ENCODE measurements around the gene CETP.
"Not testable (repeated sequence)": the region's sequence is repeated elsewhere in the genome, so short reads cannot be mapped to it uniquely, and the experiment has no call there.

The CETP gene

GRCh38 chr16:56923481-56924091 is 38.2 kb upstream of the CETP start:
- Histone ChIP-seq H3K27me3 (ENCODE audit: insufficient read depth, low read length) (peaks cover 16% of the 10 kb centered on the region; the same call in 1 of the 2 replicates), H3K79me2 (ENCODE audit: control insufficient read depth, insufficient read depth, low read length, unreplicated experiment) (no peaks in the 10 kb centered on the region), H3K4me1 (ENCODE audit: control insufficient read depth, insufficient read depth, low read length, unreplicated experiment) (peaks cover 4% of the 10 kb centered on the region), H3K27ac (ENCODE audit: low read depth, low read length) (no peak overlapping the region), H3K4me3 (ENCODE audit: low read depth, low read length) (no peak overlapping the region), H2AFZ (ENCODE audit: low read length, unreplicated experiment) (no peak overlapping the region), H3K36me3 (ENCODE audit: insufficient read depth, low read length) (no peaks in the 10 kb centered on the region)

DNA sequence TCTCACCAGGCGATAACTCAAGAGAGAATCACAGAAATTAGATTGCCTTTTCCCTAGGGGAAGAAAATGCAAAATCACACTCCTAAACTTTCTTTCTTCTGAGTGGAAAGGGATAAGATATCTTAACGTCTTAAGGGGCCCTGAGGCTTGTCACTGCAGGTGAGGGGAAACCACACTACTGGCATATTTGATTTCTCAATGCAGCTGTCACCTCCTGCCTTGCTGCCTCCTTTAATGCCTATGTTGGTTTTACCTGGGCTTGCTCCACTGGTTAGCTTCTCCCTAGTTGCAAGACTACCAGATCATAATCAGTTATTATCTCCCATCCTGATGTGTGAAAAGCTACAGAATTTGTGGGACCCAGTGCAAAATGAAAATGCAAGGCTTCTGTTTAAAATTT is 34.3 kb upstream of the CETP start:
- H3K36me3 ChIP-seq (ENCODE audit: insufficient read depth, low read length): no peaks in the 10 kb centered on the region
- no peaks in the 10 kb centered on the region for H3K27me3 ChIP-seq (ENCODE audit: insufficient read depth, low read length)
- no peak overlapping the region for H2AFZ ChIP-seq (ENCODE audit: low read length, unreplicated experiment)
- peaks cover 4% of the 10 kb centered on the region for H3K79me2 ChIP-seq (ENCODE audit: control insufficient read depth, insufficient read depth, low read length, unreplicated experiment)
- H3K4me3 ChIP-seq (ENCODE audit: low read depth, low read length): no peak overlapping the region
- no peak overlapping the region for H3K27ac ChIP-seq (ENCODE audit: low read depth, low read length)
- H3K4me1 ChIP-seq (ENCODE audit: control insufficient read depth, insufficient read depth, low read length, unreplicated experiment): peaks cover 10% of the 10 kb centered on the region

- Histone ChIP-seq H3K4me3 (ENCODE audit: low read depth, low read length) (no peak overlapping the region), H3K27me3 (ENCODE audit: insufficient read depth, low read length) (no peaks in the 10 kb centered on the region), H2AFZ (ENCODE audit: low read length, unreplicated experiment) (no peak overlapping the region), H3K27ac (ENCODE audit: low read depth, low read length) (no peak overlapping the region), H3K4me1 (ENCODE audit: control insufficient read depth, insufficient read depth, low read length, unreplicated experiment) (peaks cover 6% of the 10 kb centered on the region), H3K79me2 (ENCODE audit: control insufficient read depth, insufficient read depth, low read length, unreplicated experiment) (peaks cover 24% of the 10 kb centered on the region), H3K36me3 (ENCODE audit: insufficient read depth, low read length) (peaks cover 7% of the 10 kb centered on the region; the same call in 1 of the 2 replicates)
Observed at GRCh38 chr16:56929639-56930038, 32.1 kb upstream of the CETP start.

- H3K27ac ChIP-seq (ENCODE audit: low read depth, low read length): no peak overlapping the region
- H2AFZ ChIP-seq (ENCODE audit: low read length, unreplicated experiment): no peak overlapping the region
- H3K79me2 ChIP-seq (ENCODE audit: control insufficient read depth, insufficient read depth, low read length, unreplicated experiment): peaks cover 34% of the 10 kb centered on the region
- no peak overlapping the region; the same call in 1 of the 2 replicates for H3K4me3 ChIP-seq (ENCODE audit: low read depth, low read length)
- H3K4me1 ChIP-seq (ENCODE audit: control insufficient read depth, insufficient read depth, low read length, unreplicated experiment): peaks cover 14% of the 10 kb centered on the region
- peaks cover 14% of the 10 kb centered on the region for H3K36me3 ChIP-seq (ENCODE audit: insufficient read depth, low read length)
- no peaks in the 10 kb centered on the region for H3K27me3 ChIP-seq (ENCODE audit: insufficient read depth, low read length)
Observed at GRCh38 chr16:56930486-56931270, 31.1 kb upstream of the CETP start.

- peak overlapping the region; percentile 86 for H3K4me3 ChIP-seq (ENCODE audit: low read depth, low read length)
- H3K4me1 ChIP-seq (ENCODE audit: control insufficient read depth, insufficient read depth, low read length, unreplicated experiment): peaks cover 14% of the 10 kb centered on the region
- H2AFZ ChIP-seq (ENCODE audit: low read length, unreplicated experiment): peak overlapping the region; percentile 73
- peaks cover 21% of the 10 kb centered on the region for H3K36me3 ChIP-seq (ENCODE audit: insufficient read depth, low read length)
- H3K27me3 ChIP-seq (ENCODE audit: insufficient read depth, low read length): no peaks in the 10 kb centered on the region
- peak overlapping the region; percentile 63 for H3K27ac ChIP-seq (ENCODE audit: low read depth, low read length)
- H3K79me2 ChIP-seq (ENCODE audit: control insufficient read depth, insufficient read depth, low read length, unreplicated experiment): peaks cover 36% of the 10 kb centered on the region
Observed at GRCh38 chr16:56931271-56931891, 30.4 kb upstream of the CETP start.

- Histone ChIP-seq H3K27me3 (ENCODE audit: insufficient read depth, low read length) (no peaks in the 10 kb centered on the region), H2AFZ (ENCODE audit: low read length, unreplicated experiment) (peak within 1 kb of the TSS; percentile 73), H3K4me1 (ENCODE audit: control insufficient read depth, insufficient read depth, low read length, unreplicated experiment) (peaks cover 14% of the 10 kb centered on the region), H3K36me3 (ENCODE audit: insufficient read depth, low read length) (peaks cover 29% of the 10 kb centered on the region), H3K79me2 (ENCODE audit: control insufficient read depth, insufficient read depth, low read length, unreplicated experiment) (peaks cover 39% of the 10 kb centered on the region), H3K4me3 (ENCODE audit: low read depth, low read length) (peak within 1 kb of the TSS; percentile 86), H3K27ac (ENCODE audit: low read depth, low read length) (peak within 1 kb of the TSS; percentile 68)
Observed at GRCh38 chr16:56931892-56932720, 29.6 kb upstream of the CETP start, which contains the start of gene HERPUD1. Gene HERPUD1 (plus strand): TSS chr16:56932142. CDS start chr16:56932245, 103 bp downstream.

- H3K79me2 ChIP-seq (ENCODE audit: control insufficient read depth, insufficient read depth, low read length, unreplicated experiment): peaks cover 41% of the 10 kb centered on the region
- H3K27ac ChIP-seq (ENCODE audit: low read depth, low read length): peak overlapping the region; percentile 68
- peaks cover 37% of the 10 kb centered on the region for H3K36me3 ChIP-seq (ENCODE audit: insufficient read depth, low read length)
- no peak overlapping the region for H2AFZ ChIP-seq (ENCODE audit: low read length, unreplicated experiment)
- H3K4me3 ChIP-seq (ENCODE audit: low read depth, low read length): peak overlapping the region; percentile 86
- peaks cover 14% of the 10 kb centered on the region for H3K4me1 ChIP-seq (ENCODE audit: control insufficient read depth, insufficient read depth, low read length, unreplicated experiment)
- H3K27me3 ChIP-seq (ENCODE audit: insufficient read depth, low read length): no peaks in the 10 kb centered on the region
Observed at GRCh38 chr16:56932721-56933619, 28.8 kb upstream of the CETP start.

DNA sequence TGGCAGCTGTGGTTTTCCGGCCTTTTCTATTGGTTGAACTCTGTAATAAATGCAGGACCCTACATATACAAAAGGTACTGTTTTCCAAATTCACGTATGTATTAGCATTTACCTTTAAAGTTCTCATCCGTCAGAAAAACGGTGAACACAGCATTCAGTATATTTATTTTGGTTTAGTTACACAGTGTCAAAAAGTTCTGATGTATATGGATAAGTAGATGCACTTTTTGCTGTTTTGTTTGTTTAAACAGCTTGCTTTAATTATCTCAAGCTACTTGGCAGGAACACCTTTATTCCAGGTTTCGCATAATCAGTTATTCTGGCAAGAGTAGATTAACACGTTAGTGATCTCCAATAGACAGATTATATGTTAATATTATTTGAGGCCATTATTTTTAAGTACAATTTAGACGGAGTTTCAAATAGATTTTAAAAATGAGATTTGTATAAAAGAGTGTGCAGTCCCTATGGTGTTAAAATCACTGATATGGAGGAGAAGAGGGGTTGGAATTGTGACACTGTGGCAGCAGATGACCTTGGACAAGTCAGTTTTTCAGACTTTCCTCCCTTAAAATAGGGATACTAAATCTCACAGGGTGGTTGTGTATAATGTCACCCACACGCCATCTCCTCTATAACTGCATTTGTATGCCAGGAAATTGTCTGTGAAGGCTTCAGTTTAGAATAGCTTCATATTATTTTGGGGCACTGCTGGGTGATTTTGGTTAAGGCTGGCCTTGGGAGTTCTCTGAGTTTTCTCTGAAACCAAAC is 27.7 kb upstream of the CETP start:
- H3K36me3 ChIP-seq (ENCODE audit: insufficient read depth, low read length): peaks cover 41% of the 10 kb centered on the region
- H2AFZ ChIP-seq (ENCODE audit: low read length, unreplicated experiment): no peak overlapping the region
- peak overlapping the region; percentile 86 for H3K4me3 ChIP-seq (ENCODE audit: low read depth, low read length)
- no peak overlapping the region for H3K27ac ChIP-seq (ENCODE audit: low read depth, low read length)
- H3K4me1 ChIP-seq (ENCODE audit: control insufficient read depth, insufficient read depth, low read length, unreplicated experiment): peaks cover 14% of the 10 kb centered on the region
- no peaks in the 10 kb centered on the region for H3K27me3 ChIP-seq (ENCODE audit: insufficient read depth, low read length)
- H3K79me2 ChIP-seq (ENCODE audit: control insufficient read depth, insufficient read depth, low read length, unreplicated experiment): peaks cover 44% of the 10 kb centered on the region

- peaks cover 14% of the 10 kb centered on the region for H3K4me1 ChIP-seq (ENCODE audit: control insufficient read depth, insufficient read depth, low read length, unreplicated experiment)
- H3K27ac ChIP-seq (ENCODE audit: low read depth, low read length); H3K27me3 ChIP-seq (ENCODE audit: insufficient read depth, low read length); H2AFZ ChIP-seq (ENCODE audit: low read length, unreplicated experiment): not testable (repeated sequence)
- H3K4me3 ChIP-seq (ENCODE audit: low read depth, low read length): peak overlapping the region; percentile 86
- H3K36me3 ChIP-seq (ENCODE audit: insufficient read depth, low read length): peaks cover 48% of the 10 kb centered on the region
- H3K79me2 ChIP-seq (ENCODE audit: control insufficient read depth, insufficient read depth, low read length, unreplicated experiment): peaks cover 44% of the 10 kb centered on the region
Observed at GRCh38 chr16:56934599-56935145, 27.1 kb upstream of the CETP start.
